GM15510 (cell line): ENCODE results near the gene FXYD2.

Experiments used
- POLR2A ChIP-seq: IDR thresholded peaks from 3 replicates; pipeline ENCODE4 v1.6.1; 2011; ENCODE audit warnings: borderline replicate concordance; ENCODE audit not compliant: insufficient read length; ENCODE audit errors: extremely low read depth

FXYD2 gene

DNA sequence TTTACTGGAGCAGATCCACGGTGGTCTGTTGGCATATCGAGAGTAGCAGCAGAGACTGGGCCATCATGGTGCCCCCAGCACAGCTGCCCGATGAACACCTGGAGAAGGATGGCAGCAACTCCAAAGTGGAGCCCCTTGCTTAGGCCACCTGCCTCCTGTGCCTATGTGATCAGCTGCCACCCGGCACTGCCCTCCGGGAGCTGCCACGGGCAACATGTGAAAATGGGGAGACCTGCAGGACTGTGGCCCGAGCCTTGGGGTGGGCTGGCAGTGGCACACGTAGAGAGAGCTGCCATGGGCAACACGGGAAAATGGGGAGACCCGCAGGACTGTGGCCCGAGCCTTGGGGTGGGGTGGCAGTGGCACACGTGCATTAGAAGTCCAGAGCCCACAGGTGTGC, 3.1 kb downstream of the FXYD2 start:
- no peak for TF ChIP-seq POLR2A

DNA sequence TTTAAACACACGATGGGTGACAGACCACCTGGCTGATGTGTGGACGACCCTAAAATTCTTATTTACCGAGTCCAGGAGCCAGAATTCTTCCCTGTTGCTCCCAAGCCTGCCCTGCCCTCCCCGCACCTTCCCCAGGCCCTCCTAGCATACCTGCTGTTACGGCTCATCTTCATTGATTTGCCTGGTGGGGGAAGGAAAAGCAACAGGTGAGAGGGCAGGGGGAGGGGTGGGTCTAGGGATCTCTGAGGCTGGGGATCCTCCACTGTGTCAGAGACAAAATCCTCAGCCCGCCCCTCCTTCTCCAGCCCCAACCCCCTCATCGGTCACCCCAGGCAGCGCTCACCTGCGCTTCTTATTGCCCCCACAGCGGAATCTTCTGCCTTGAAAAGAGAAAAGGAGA, 4.0 kb downstream of the FXYD2 start:
- no peak for TF ChIP-seq POLR2A

DNA sequence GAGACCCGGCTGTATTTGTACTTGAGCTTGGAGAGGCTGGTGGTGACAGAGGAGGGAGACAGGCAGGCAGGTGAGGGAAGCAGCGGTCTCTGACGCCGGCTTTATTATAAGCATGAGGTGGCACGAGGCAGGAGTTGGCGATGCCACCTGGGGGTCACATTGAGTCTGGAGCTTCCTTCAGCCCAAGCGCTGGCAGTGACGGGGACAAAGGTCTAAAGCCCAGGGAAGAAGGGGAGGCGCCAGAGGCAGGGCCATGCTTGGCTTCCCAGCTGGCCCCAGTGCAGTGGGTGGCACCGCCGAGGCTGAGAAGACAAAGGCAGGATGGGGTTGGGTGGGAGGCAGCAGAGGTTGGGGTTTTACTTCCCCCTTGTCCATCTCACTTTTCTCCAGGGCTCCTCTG, 4.5 kb downstream of the FXYD2 start:
- no peak for TF ChIP-seq POLR2A

DNA sequence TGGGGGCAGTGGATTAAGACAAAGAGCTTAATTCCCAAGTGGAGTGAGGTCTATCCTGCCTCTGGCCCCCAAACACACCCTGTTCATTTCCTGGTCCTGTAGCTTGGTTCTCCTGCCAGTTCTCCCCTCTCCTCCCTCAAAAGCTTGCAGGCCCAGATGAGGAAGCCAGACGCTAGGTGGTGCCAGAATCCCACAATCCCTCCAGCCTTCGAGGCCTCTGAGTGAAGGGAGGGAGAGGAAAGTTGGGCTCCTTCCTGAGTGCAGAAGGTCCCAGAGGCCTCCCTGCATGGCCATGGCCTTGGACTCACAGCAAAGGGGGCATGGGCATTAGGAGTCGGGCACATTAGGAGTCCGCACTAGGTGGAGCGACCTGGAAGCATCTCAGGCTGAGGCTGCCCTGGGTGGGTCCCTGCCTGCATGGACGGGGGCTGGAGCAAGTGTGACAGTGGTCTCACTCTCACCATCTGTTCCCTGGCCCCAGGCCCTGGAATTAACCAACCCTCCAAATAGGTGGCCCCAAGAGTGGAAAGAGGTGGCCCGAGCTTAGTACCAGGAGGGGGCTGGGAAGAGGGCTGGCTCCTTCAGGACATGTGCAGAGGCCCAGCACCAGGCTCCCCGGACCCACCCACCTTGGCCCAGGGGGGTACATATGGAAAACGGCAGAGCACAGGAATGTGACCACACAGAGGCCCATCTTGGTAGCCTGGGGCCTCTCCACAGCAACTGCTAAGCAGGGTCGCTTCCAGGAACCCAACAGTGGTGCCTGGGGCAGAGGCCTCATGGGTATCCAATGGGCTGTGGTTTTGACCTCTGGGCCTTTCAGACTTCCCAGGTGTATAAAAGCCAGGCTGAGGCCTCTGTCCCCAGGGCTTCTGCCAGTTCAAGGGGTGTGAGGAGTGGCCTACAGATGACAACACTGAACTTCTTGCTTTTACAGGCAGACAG, 5.2 kb downstream of the FXYD2 start:
- TF ChIP-seq POLR2A: no peak

DNA sequence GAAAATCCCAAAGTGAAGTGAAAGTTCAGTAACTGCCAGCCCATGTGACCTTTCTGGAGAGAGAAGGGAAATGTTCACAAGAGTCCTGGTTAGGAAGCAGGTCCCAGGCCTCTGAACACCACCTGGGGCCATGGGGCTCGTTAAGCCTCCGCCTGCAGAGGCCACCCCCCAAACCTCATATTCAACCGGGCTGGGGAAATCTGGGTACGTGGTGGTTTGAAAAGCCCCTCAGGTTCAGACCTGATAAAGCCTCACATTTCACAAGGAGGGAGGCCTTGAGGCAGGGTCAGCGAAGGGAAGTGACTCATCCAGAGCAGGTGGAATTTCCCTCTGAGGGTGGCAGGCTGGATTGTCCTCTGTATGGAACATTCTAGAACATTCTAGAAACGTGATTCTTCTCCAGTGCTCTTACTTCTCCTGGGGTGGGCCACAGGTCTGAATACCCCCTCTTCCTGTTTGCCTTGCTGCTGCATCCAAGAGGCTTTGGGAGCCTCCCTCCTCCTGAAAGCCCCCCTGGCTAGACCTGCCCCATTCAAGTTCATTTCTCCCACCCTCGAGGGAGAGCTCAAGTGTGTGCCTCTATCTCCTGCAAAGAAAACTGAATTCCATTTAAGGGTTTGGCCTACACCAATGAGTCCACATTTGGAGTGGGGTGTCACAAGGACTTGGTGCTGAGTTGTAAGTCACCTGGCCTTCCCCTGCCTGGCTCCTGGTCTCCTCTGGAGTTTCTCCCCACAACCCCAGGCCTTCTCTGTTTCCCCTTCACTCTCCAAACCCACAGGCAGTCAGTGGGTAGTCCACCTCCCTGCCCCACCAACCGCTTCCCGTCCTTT, 6.3 kb downstream of the FXYD2 start:
- TF ChIP-seq POLR2A: no peak

DNA sequence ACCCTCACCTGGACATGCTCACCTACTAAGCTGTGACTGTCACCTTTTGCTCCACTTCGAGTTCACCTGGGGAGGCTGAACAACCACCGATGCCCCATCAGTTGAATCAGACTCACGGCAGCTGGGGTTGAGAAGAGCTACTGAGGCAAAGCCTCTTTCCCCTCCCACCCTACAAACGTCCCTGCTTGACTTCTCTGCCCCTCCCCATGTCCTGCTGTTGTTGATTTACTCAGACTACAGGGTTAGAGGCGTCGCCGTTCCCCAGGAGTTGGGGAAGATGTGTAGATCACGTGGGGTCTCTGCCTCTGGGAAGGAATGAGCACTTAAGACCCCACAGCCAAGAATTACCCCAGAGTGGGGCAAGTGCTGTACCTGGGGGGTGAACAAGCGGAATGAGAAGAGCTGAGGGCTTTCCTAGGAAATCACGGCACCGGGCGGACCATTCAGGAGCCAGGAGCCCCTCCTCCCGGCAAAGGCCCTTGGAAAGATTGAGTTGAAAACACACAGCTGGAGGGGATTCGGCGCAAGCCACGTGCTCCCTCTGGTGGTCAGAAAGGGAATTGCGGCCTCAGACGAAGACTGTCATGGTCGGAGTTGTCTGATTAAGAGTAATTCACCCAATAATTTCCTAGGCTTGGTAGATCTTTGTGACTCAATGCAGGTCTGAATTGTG, 7.0 kb downstream of the FXYD2 start:
- peak; percentile 14 for TF ChIP-seq POLR2A

DNA sequence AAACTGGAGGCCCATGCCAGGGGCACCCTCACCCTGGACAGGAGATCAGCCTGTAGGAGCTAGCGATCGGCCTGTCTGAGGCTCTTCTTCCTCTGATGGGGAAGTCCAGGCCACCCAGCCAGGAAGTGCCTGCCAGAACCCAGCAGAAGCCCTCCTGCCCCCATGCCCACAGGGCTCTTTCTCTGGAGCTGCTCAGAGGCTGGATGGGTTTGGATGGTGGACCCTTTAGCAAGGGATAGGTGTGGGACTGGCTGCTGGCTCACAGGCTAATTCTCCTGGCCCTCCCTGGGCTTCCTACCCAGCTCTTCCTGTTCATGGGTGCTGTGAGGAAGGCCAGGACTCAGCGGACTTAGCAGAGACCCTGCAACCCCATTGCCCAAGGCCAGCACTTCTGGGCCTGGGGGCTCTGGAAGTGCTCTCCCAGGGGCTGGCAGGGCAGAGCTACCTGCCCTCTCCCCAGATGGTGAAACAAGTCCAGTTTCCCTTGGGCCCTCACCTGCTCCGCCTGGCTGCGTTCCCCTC, 7.6 kb downstream of the FXYD2 start:
- peak; percentile 13 for TF ChIP-seq POLR2A

DNA sequence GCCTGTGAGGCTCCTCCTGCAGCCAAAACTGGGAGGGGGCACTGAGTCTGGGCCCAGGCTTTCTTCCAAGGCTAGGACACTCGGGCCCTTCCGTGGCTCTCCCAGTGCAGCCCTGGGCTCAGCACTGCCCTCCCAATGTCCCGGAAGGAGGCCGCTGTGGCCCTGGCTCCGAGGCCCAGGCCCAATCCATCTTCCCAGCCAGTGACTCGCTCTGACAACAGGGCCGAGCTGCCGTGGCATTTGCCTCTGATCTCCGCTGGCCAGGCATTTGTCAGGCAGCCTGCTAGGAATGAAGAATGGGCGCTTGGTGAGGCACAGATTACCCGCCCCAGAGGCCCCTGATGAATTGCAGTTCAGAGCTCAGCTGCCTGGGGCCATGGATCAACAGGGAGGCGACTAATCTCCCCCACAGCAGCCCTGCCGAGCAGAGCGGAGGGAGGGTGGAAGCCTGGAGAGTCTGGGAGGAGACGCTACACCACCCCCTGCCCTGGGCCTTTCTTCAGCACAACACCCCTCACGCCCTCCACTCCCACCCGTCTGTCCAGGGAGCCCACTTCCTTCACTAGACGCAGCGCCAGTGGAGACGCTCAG, 8.3 kb downstream of the FXYD2 start:
- TF ChIP-seq POLR2A: no peak

DNA sequence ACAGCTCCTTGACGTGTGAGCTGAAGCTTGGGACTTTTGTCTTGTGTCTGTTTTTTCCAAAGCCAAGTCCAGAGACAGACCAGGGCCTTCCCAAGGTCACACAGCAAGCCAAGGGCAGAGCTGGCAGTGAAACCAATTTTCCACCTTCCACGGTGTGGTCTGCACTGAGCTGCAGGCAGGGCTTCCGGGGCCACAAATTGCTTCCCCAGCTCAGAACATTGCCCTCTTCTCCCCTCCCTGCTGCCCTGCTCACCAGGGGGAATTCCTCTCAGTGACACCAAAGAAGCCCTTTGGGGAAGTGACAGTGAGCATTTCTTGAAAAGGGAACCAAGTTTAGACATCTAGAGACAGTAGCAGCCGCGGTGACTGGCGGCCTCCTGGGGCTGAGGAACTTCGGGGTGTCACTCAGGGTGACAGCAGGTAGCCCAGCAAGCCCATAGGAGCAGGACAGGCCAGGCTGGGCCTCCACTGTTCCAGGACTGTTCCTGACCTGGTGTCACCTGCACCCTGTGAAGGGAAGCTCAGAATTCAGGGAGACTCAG, 9.2 kb downstream of the FXYD2 start:
- peak; percentile 71 for TF ChIP-seq POLR2A

DNA sequence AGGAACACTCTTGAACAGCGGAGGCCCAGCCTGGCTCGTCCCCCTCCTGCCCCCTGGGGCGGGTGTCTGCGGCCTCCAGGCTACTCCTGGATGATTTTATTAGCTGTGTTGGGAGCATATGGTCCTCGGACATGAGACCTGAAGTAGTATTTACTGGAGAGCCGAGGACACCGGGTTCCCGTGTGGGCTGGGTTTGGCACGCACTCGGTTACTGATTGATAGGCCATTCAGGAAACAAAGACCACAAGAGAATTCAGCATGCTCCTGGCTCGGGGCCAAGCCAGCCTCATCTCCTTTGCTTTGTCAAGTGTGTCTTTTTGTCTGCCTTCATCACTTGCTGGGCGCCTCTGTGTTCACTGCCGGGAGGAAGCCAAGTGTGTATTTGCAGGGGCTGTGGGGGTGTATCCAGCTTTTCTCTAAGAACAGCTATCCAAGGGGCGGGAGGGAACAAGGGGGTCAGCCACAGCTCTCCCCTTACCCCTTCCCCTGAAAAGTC, 9.7 kb downstream of the FXYD2 start:
- peak; percentile 30 for TF ChIP-seq POLR2A

DNA sequence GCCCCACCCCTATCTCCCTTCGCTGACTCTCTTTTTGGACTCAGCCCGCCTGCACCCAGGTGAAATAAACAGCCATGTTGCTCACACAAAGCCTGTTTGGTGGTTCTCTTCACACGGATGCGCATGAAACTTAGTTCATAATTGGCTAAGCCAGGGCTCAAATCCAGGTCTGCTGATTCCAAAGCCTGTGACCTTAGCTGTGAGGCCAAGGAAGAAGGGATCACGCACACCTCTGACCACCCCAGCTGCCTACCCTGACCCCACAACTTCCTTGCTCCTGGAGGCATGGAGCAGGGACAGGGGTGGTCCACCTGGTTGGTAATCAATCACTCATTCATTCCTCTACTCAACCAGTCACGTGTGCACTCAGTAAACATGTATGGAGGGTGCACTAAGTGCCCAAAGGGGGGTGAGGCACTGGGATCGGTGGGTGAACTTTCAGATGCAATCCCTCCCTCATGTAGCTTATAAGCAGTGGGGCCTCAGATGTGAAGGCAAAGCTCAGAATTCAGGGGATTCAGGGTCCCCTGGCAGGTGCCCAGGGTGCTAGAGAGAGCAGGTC, 10.3 kb downstream of the FXYD2 start:
- no peak for TF ChIP-seq POLR2A

DNA sequence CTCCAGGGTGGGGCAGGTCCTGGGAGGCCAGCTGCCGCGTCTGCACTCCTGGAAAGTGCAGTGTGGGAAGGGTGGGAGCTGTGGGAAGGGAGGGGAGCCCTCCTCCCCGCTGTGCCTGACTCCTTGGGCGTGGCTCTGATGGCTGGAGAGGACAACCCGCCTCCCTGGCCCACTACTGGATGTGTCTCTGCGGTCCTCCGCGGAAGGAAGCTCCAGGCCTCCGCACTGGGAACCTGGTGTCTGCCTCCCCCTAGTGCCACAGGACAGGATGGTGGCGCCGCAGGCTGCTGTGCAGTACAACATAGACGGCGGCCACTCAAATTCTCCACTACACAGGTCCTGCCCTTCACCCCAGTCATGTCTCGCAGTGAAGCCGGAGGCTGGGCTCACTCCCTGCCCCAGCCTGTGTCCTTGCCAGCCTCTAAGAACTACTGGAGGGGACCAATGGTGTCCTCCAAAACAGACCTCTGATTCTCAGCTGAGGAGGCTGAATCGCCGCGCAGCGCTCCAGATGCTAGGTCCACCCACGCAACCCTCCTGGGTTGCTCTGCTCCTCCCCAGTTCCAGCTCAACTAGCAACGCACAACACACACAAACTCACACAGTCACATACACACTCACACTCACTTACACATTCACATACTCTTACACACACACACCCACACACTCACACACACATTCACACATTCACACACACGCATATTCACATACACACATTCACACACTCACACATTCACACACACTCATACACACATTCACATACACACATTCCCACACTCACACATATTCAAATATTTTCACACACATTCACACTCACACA, 15.1 kb downstream of the FXYD2 start:
- TF ChIP-seq POLR2A: no peak

DNA sequence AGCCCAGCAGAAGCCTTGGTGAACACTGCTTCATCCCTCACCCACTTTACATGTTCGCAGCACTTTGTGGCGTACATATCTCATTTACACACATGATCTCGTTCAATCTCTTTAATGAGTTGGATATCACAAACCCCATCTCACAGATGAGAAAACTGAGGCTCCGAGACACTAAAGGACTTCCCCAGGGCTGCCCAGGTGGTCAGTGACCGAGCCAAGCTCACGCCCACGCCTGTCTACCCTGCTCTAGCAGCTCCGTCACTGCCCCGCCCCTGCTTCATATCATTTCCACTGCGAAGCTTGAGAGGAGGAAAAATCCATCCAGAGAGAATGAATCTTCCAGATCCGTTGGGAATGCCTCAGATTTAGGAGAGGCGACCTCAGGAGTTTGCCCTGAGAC, 15.8 kb downstream of the FXYD2 start:
- no peak for TF ChIP-seq POLR2A
